ENCODE measurements around the gene ENKD1. TPM values are rescaled to one million over a fixed set of nuclear protein-coding genes. Genes with fewer than 3 reads are reported as not detected.
A peak's percentile ranks its signal among the peaks of the same experiment; 100 is the strongest.

ENKD1 gene
- total and polyA plus RNA-seq, 2 of the 13 experiments (the other 11 are each of a cell fraction or from before 2014, with no cell fraction given) = 10.8 to 20.8 TPM

DNA sequence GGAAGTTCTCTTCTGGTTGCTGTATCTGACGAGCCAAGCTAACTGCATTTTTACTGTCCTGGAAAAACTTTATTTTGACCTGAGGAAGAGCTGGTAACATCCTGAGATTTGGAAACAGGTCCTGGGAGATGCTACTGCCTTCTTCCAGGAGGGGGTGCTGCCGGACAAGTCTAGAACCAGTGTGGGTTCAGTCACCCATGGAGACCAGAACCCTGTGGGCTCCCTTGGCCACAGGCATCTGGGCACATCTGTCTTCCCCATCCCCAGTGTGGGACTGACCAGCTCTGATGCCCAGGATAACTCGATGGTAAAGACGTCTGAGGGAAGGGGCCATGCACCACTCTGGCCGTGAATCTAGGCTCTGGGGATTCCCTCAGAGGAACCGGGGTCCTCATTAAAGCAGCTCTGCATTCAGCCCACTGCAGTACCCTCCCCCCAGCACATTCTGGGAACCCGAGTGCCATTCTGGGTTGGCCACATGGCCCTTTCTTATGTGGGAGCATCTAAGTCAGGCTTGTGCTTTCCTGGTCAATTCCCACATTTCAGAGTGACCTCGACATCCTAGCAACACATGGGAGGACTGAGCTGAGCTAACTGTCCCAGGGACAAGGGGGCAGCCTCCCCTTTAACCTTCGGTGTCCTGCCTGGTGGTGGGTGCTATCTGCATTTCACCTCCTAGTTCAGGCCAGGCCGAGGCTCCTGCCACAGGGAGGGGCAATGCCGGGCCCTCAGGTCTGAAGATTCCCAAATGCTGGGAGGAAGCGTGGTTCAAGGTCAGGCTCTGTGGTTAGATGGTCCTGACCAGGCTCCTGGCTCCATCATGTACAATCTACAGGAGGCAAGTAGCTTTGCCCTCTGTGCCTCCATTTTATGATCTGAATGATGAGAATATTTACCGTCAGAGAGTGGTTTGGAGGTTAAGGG, 6.5 kb upstream of the ENKD1 start (continued):
- TF ChIP-seq, protein P1, sequence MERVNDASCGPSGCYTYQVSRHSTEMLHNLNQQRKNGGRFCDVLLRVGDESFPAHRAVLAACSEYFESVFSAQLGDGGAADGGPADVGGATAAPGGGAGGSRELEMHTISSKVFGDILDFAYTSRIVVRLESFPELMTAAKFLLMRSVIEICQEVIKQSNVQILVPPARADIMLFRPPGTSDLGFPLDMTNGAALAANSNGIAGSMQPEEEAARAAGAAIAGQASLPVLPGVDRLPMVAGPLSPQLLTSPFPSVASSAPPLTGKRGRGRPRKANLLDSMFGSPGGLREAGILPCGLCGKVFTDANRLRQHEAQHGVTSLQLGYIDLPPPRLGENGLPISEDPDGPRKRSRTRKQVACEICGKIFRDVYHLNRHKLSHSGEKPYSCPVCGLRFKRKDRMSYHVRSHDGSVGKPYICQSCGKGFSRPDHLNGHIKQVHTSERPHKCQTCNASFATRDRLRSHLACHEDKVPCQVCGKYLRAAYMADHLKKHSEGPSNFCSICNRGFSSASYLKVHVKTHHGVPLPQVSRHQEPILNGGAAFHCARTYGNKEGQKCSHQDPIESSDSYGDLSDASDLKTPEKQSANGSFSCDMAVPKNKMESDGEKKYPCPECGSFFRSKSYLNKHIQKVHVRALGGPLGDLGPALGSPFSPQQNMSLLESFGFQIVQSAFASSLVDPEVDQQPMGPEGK (CRISPR knock-in tag; IDR thresholded peaks at IDR 0.05) = 0 out of 2 replicates have a peak, but pooled peaks have one; percentile 10
- TF ChIP-seq, protein P2, sequence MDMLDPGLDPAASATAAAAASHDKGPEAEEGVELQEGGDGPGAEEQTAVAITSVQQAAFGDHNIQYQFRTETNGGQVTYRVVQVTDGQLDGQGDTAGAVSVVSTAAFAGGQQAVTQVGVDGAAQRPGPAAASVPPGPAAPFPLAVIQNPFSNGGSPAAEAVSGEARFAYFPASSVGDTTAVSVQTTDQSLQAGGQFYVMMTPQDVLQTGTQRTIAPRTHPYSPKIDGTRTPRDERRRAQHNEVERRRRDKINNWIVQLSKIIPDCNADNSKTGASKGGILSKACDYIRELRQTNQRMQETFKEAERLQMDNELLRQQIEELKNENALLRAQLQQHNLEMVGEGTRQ (IDR thresholded peaks at IDR 0.05; ENCODE audit: low read depth, low read length) = no peak
- TF ChIP-seq, protein P2 (CRISPR knock-in tag; IDR thresholded peaks at IDR 0.05; ENCODE audit: borderline replicate concordance) = no peak
- TF ChIP-seq NCOA2 (CRISPR knock-in tag; IDR thresholded peaks at IDR 0.05) (peak; percentile 21; the same call in 1 of the 2 replicates), SOX13 (IDR thresholded peaks at IDR 0.05) (no peak), SOX13 (CRISPR knock-in tag; conservative IDR thresholded peaks at IDR 0.05 in 1 of 2, IDR thresholded peaks at IDR 0.05 in 1 of 2) (no peak), ZNF10 (CRISPR knock-in tag; IDR thresholded peaks at IDR 0.05; ENCODE audit: borderline replicate concordance, low read depth) (no peak), KLF16 (CRISPR knock-in tag; IDR thresholded peaks at IDR 0.05) (no peak), FLYWCH1 (CRISPR knock-in tag; IDR thresholded peaks at IDR 0.05) (no peak), THAP11 (CRISPR knock-in tag; IDR thresholded peaks at IDR 0.05) (peak; percentile 78), SRY (CRISPR knock-in tag; IDR thresholded peaks at IDR 0.05) (no peak), ZEB1 (IDR thresholded peaks at IDR 0.05; ENCODE audit: insufficient replicate concordance, low read depth) (no peak)
- TF ChIP-seq, protein P3, sequence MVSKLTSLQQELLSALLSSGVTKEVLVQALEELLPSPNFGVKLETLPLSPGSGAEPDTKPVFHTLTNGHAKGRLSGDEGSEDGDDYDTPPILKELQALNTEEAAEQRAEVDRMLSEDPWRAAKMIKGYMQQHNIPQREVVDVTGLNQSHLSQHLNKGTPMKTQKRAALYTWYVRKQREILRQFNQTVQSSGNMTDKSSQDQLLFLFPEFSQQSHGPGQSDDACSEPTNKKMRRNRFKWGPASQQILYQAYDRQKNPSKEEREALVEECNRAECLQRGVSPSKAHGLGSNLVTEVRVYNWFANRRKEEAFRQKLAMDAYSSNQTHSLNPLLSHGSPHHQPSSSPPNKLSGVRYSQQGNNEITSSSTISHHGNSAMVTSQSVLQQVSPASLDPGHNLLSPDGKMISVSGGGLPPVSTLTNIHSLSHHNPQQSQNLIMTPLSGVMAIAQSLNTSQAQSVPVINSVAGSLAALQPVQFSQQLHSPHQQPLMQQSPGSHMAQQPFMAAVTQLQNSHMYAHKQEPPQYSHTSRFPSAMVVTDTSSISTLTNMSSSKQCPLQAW (CRISPR knock-in tag; IDR thresholded peaks at IDR 0.05) = peak; percentile 63
- TF ChIP-seq, protein P4, sequence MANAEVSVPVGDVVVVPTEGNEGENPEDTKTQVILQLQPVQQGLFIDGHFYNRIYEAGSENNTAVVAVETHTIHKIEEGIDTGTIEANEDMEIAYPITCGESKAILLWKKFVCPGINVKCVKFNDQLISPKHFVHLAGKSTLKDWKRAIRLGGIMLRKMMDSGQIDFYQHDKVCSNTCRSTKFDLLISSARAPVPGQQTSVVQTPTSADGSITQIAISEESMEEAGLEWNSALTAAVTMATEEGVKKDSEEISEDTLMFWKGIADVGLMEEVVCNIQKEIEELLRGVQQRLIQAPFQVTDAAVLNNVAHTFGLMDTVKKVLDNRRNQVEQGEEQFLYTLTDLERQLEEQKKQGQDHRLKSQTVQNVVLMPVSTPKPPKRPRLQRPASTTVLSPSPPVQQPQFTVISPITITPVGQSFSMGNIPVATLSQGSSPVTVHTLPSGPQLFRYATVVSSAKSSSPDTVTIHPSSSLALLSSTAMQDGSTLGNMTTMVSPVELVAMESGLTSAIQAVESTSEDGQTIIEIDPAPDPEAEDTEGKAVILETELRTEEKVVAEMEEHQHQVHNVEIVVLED (CRISPR knock-in tag; IDR thresholded peaks at IDR 0.05; ENCODE audit: borderline replicate concordance) = no peak

Measured in HepG2 (cell line).